Activated T-helper 2 cell treated with anti-CD3 and anti-CD28 coated beads, Interferon-gamma antibody, Interleukin-2, Interleukin-4, amounts not matched to agents 10 μg/mL and 5 μg/mL and 100 μg/mL, durations not matched to agents 14 hours and 24 hours and 36 hours (primary cell): ENCODE results near the gene SEZ6L2. TPM values are rescaled to one million over a fixed set of nuclear protein-coding genes. Genes with fewer than 3 reads are reported as not detected.

Experiments used
- total RNA-seq: library from RNA; stranded (reverse); gene quantifications from 2 replicates; pipeline ENCODE4 v1.2.3, GENCODE V29; 2022

The SEZ6L2 gene
- total RNA-seq, 1 donor from 2014 or later, result 0.11 TPM

Other genes with a start within 250 kb of the SEZ6L2 start
- gene SPN, start 236.3 kb downstream of the SEZ6L2 start, total RNA-seq, result 254 and 258 TPM in 2 replicates
- gene QPRT, start 220.4 kb downstream of the SEZ6L2 start, total RNA-seq, result 24.1 and 29.0 TPM in 2 replicates
- gene C16orf54, start 153.6 kb downstream of the SEZ6L2 start, total RNA-seq, result 18.0 and 18.5 TPM in 2 replicates
- not detected in 2 replicates for gene ZG16, start 121.3 kb downstream of the SEZ6L2 start, total RNA-seq
- gene KIF22, start 108.8 kb downstream of the SEZ6L2 start, total RNA-seq, result 132 and 136 TPM in 2 replicates
- gene MAZ, start 93.0 kb downstream of the SEZ6L2 start, total RNA-seq, result 387 and 388 TPM in 2 replicates
- gene PRRT2, start 87.4 kb downstream of the SEZ6L2 start, total RNA-seq, result 1.8 and 2.0 TPM in 2 replicates
- gene PAGR1, start 83.4 kb downstream of the SEZ6L2 start, total RNA-seq, result 27.6 and 29.5 TPM in 2 replicates
- gene MVP, start 79.1 kb downstream of the SEZ6L2 start, total RNA-seq, result 130 and 135 TPM in 2 replicates
- 64.2 and 66.6 TPM in 2 replicates for gene CDIPT, start 36.3 kb downstream of the SEZ6L2 start, total RNA-seq
- 2.1 and 2.2 TPM in 2 replicates for gene ASPHD1, start 938 bp upstream of the SEZ6L2 start, total RNA-seq
- gene KCTD13, start 26.7 kb upstream of the SEZ6L2 start, total RNA-seq, result 39.7 and 47.5 TPM in 2 replicates
- gene TMEM219, start 62.5 kb upstream of the SEZ6L2 start, total RNA-seq, result 52.1 and 59.0 TPM in 2 replicates
- gene TAOK2, start 74.3 kb upstream of the SEZ6L2 start, total RNA-seq, result 36.0 and 36.5 TPM in 2 replicates
- 40.3 and 40.7 TPM in 2 replicates for gene HIRIP3, start 96.1 kb upstream of the SEZ6L2 start, total RNA-seq
- gene INO80E, start 96.7 kb upstream of the SEZ6L2 start, total RNA-seq, result 112 and 119 TPM in 2 replicates
- 0.87 and 1.2 TPM in 2 replicates for gene DOC2A, start 111.5 kb upstream of the SEZ6L2 start, total RNA-seq
- not detected in 2 replicates for gene C16orf92, start 123.6 kb upstream of the SEZ6L2 start, total RNA-seq
- gene TLCD3B, start 131.7 kb upstream of the SEZ6L2 start, total RNA-seq, result 2.3 and 2.6 TPM in 2 replicates
- gene ALDOA, start 166.2 kb upstream of the SEZ6L2 start, total RNA-seq, result 2,017 and 2,037 TPM in 2 replicates
- gene PPP4C, start 176.4 kb upstream of the SEZ6L2 start, total RNA-seq, result 143 and 144 TPM in 2 replicates
- 2.7 and 2.9 TPM in 2 replicates for gene TBX6, start 192.4 kb upstream of the SEZ6L2 start, total RNA-seq
- 14.0 and 14.2 TPM in 2 replicates for gene YPEL3, start 196.7 kb upstream of the SEZ6L2 start, total RNA-seq
- 6.4 and 7.7 TPM in 2 replicates for gene GDPD3, start 214.0 kb upstream of the SEZ6L2 start, total RNA-seq
- gene MAPK3, start 223.7 kb upstream of the SEZ6L2 start, total RNA-seq, result 61.9 and 63.9 TPM in 2 replicates